Astrocyte (in vitro differentiated cells and primary cell): ENCODE data around the gene COMMD1.

Experiments used
- EZH2 ChIP-seq: IDR thresholded peaks from 2 replicates; pipeline ENCODE4 v1.6.1; 2012; ENCODE audit warnings: mild to moderate bottlenecking, low read length, inconsistent platforms; ENCODE audit not compliant: insufficient read depth
- TF ChIP-seq, protein P1 (sequence below): IDR thresholded peaks from 2 replicates; pipeline ENCODE4 v1.5.1; 2011; ENCODE audit warnings: low read depth, mild to moderate bottlenecking, inconsistent platforms, low read length, moderate library complexity; ENCODE audit not compliant: insufficient read depth

DNA sequence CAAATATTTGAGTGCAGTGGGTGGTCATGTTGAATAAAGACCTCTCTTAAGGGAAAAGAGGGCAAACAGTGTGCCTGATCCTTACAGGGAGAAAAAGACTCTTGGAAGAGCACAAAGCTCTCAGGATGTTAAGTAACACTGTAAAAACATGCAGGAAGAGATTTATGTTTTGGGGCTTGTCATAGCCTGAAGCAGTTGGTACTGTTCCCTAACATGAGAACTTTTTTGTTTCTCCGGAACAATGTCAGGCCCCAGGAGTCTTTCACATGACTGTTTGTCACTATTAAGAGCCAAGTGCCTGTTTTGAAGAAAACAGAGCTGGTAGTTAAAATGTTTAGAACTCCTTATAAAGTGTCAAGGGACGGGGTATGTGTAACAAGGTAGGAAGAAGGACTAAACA, 206.7 kb downstream of the COMMD1 start:
- TF ChIP-seq, protein P1, sequence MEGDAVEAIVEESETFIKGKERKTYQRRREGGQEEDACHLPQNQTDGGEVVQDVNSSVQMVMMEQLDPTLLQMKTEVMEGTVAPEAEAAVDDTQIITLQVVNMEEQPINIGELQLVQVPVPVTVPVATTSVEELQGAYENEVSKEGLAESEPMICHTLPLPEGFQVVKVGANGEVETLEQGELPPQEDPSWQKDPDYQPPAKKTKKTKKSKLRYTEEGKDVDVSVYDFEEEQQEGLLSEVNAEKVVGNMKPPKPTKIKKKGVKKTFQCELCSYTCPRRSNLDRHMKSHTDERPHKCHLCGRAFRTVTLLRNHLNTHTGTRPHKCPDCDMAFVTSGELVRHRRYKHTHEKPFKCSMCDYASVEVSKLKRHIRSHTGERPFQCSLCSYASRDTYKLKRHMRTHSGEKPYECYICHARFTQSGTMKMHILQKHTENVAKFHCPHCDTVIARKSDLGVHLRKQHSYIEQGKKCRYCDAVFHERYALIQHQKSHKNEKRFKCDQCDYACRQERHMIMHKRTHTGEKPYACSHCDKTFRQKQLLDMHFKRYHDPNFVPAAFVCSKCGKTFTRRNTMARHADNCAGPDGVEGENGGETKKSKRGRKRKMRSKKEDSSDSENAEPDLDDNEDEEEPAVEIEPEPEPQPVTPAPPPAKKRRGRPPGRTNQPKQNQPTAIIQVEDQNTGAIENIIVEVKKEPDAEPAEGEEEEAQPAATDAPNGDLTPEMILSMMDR, result no peak
- TF ChIP-seq EZH2, result no peak
